Endothelial cell of umbilical vein (primary cell): Measurements from ENCODE around the gene LBHD2. TPM values are rescaled to one million over a fixed set of nuclear protein-coding genes. Genes with fewer than 3 reads are reported as not detected.

ENCODE experiments used
- BruUV-seq: library from RNA; stranded (reverse); fragments of 400-500 nt; replicated peaks from 2 replicates; lab custom pipeline; 2021; lab: Mats Ljungman, UMichigan
- CTCF ChIA-PET: fragments of 300-600, 350-600 bp; sonication (Branson Sonifier 250); formaldehyde crosslinking; loops from one replicate; lab custom pipeline; 2021; ENCODE audit warnings: antibody characterized with exemption, inconsistent platforms; lab: Charles Lee
- POLR2A ChIA-PET: fragments of 300-600, 350-600 bp; sonication (Branson Sonifier 250); formaldehyde crosslinking; loops from one replicate; lab custom pipeline; 2021; ENCODE audit warnings: antibody characterized with exemption, inconsistent platforms; lab: Charles Lee
- DNase-seq: peaks from one replicate; pipeline ENCODE4 v3.0.0-alpha.2; 2011; ENCODE audit warnings: low read depth, low spot score
- FAIRE-seq: peaks from 2 replicates; lab custom pipeline; 2011; peaks lifted over from hg19 to GRCh38; lab: Jason Lieb, UNC
- H2AFZ ChIP-seq: 2 replicates; pipeline ENCODE4 v1.6.0; 2012; ENCODE audit warnings: low read depth, low read length, control low read depth, inconsistent platforms
- H3K27ac ChIP-seq: 2 replicates; pipeline ENCODE4 v1.5.1; 2011; ENCODE audit warnings: low read depth, mild to moderate bottlenecking, control low read depth, low read length, moderate library complexity; ENCODE audit not compliant: insufficient read depth
- H3K27me3 ChIP-seq, 2 experiments: 2 replicates each; pipeline versions ENCODE4 v1.6.0 to v1.6.1; 2011; ENCODE audit warnings: low read length in 2 of 2, mixed read lengths in 1 of 2; ENCODE audit not compliant: control insufficient read depth in 2 of 2, insufficient read depth in 2 of 2
- H3K36me3 ChIP-seq, 2 experiments: 2 replicates in 1 of 2; 3 replicates in 1 of 2; pipeline ENCODE4 v1.5.1; 2011; ENCODE audit warnings: low read length in 2 of 2, mild to moderate bottlenecking in 1 of 2, moderate library complexity in 1 of 2; ENCODE audit not compliant: control insufficient read depth in 2 of 2, insufficient read depth in 2 of 2; ENCODE audit errors: extremely low read depth in 1 of 2
- H3K4me1 ChIP-seq: 3 replicates; pipeline ENCODE4 v1.5.1; 2011; ENCODE audit warnings: mild to moderate bottlenecking, low read length; ENCODE audit not compliant: control insufficient read depth, insufficient read depth; ENCODE audit errors: extremely low read depth
- H3K4me2 ChIP-seq: 2 replicates; pipeline ENCODE4 v1.6.1; 2011; ENCODE audit warnings: low read length, control low read depth, mixed read lengths; ENCODE audit not compliant: insufficient read depth
- H3K4me3 ChIP-seq, 3 experiments: fragments of 200-600 bp in 1 of 3; sonication (generic), shearing (Covaris generic) in 1 of 3; replicated peaks in 1 of 3; 2 replicates each; pipeline ENCODE4 v1.5.1; 2011 to 2016; ENCODE audit warnings: control low read depth in 3 of 3, low read length in 3 of 3, mild to moderate bottlenecking in 2 of 3, inconsistent platforms in 1 of 3, low read depth in 1 of 3, moderate library complexity in 1 of 3; ENCODE audit not compliant: insufficient read depth in 1 of 3
- H3K79me2 ChIP-seq: 2 replicates; pipeline ENCODE4 v1.6.0; 2012; ENCODE audit warnings: low read length, inconsistent platforms; ENCODE audit not compliant: control insufficient read depth, insufficient read depth
- H3K9ac ChIP-seq: replicated peaks from 2 replicates; pipeline ENCODE3; 2011; ENCODE audit warnings: low read length, control low read depth; ENCODE audit not compliant: insufficient read depth; ENCODE audit errors: extremely low read depth
- H3K9me1 ChIP-seq: replicated peaks from 3 replicates; pipeline ENCODE4 v1.6.0; 2011; ENCODE audit warnings: mild to moderate bottlenecking, low read length; ENCODE audit not compliant: control insufficient read depth, insufficient read depth; ENCODE audit errors: extremely low read depth
- H3K9me3 ChIP-seq: replicated peaks from 2 replicates; pipeline ENCODE4 v1.5.1; 2012; ENCODE audit warnings: low read length, inconsistent platforms; ENCODE audit not compliant: control insufficient read depth, insufficient read depth
- H4K20me1 ChIP-seq: replicated peaks from 2 replicates; pipeline ENCODE3; 2011; ENCODE audit warnings: mild to moderate bottlenecking, low read length; ENCODE audit not compliant: control insufficient read depth, insufficient read depth; ENCODE audit errors: extremely low read depth
- EZH2 ChIP-seq: IDR thresholded peaks from 2 replicates; pipeline ENCODE4 v1.6.1; 2012; ENCODE audit warnings: borderline replicate concordance, low read depth, mild to moderate bottlenecking, moderate library complexity, low read length, inconsistent platforms; ENCODE audit not compliant: severe bottlenecking
- FOS ChIP-seq: IDR thresholded peaks from 2 replicates; pipeline ENCODE4 v1.6.1; 2011; ENCODE audit warnings: mild to moderate bottlenecking, low read length, moderate library complexity, borderline replicate concordance; ENCODE audit not compliant: insufficient read depth
- GATA2 ChIP-seq: IDR thresholded peaks from 2 replicates; pipeline ENCODE4 v1.7.0; 2011; ENCODE audit warnings: low read depth, mild to moderate bottlenecking, moderate library complexity, mixed read lengths, low read length; ENCODE audit not compliant: insufficient read length, insufficient read depth
- JUN ChIP-seq: IDR thresholded peaks from 2 replicates; pipeline ENCODE4 v1.6.1; 2011; ENCODE audit warnings: borderline replicate concordance, low read depth; ENCODE audit not compliant: insufficient read length, insufficient read depth
- MYC ChIP-seq: IDR thresholded peaks from one replicate; pipeline ENCODE4 v1.6.1; 2011; ENCODE audit warnings: mild to moderate bottlenecking, low read depth, low read length
- POLR2A ChIP-seq: IDR thresholded peaks from 2 replicates; pipeline ENCODE4 v1.6.1; 2012; ENCODE audit warnings: low read depth, mild to moderate bottlenecking, control low read depth, low read length
- POLR2AphosphoS5 ChIP-seq: IDR thresholded peaks from 2 replicates; pipeline ENCODE4 v1.6.1; 2012; ENCODE audit warnings: low read depth, mild to moderate bottlenecking, control low read depth, low read length, moderate library complexity; ENCODE audit not compliant: insufficient read depth
- dilution Hi-C: fragments of 300-500 bp; cut with MboI; formaldehyde crosslinking; loops from one replicate; pipeline ENCODE4 v1.15.0; 2019; ENCODE audit warnings: low sequenced_read_pairs; ENCODE audit not compliant: extremely low pct_ligation_motif_present
- intact Hi-C: fragments of 100-400 bp; cut with micrococcal nuclease; formaldehyde crosslinking; loops from one replicate; pipeline ENCODE4 v1.10.0; 2022
- polyA plus RNA-seq, 4 experiments: library from polyadenylated mRNA; depleted of rRNA in 3 of 4; stranded (reverse) in 3 of 4; unstranded in 1 of 4; fragments of >200 nt; gene quantifications; 2 replicates each; pipeline versions ENCODE4 v1.2.1 to v1.2.3, GENCODE V29; 2011 to 2012; ENCODE audit warnings: missing spikeins in 1 of 4
- total RNA-seq: library from RNA; stranded (reverse); gene quantifications from 2 replicates; pipeline ENCODE4 v1.2.3, GENCODE V29; 2021
- TF ChIP-seq, protein P1 (sequence below), 2 donors: IDR thresholded peaks; 1 replicate in 1 of 2; 2 replicates in 1 of 2; pipeline ENCODE4 v1.5.1; 2011; ENCODE audit warnings: low read length in 2 of 2, mild to moderate bottlenecking in 2 of 2, moderate library complexity in 2 of 2, control low read depth in 1 of 2, inconsistent platforms in 1 of 2, low read depth in 1 of 2; ENCODE audit not compliant: insufficient read depth in 1 of 2; ENCODE audit errors: extremely low read depth in 1 of 2
- TF ChIP-seq, protein P2 (sequence below): IDR thresholded peaks from 2 replicates; pipeline ENCODE4 v1.6.1; 2011; ENCODE audit not compliant: insufficient read depth, insufficient read length

Gene LBHD2
- total and polyA plus RNA-seq, 2 donors (not counting 3 experiments of a cell fraction or from before 2014, with no cell fraction given): not detected

DNA sequence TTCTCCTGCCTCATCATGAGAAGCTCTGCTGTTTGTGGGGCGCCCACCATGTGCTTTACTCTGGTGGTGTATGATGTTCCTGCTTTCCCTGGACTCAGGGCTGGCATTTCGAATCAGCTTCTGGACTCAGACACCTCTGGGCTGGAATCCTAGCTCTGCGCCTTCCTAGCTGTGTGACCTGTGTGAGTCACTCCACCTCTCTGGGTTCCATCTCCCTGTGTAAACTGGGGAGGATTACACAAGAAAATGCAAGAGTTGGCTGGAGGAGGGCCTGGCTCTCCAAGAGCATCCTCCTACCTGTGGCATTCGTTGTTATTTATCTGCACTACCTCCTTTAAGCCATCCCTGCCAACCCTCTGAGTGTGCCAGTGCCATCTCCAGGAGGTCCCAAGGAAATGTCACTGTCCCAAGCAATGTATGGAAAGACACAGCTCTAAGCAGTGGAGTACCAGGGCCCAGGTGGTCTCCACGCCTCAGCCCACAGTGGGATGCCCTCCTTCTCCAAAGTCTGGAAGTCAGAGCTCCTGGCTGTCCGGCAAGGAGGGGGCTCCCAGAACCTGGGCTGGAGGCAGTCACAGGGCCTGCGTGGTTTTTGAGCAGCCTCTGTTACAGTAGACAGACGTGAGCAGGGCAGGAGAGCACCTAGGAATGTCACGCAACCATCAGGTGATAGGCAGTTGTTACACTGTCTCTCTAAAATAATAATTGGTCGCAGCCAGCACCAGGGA is 32.0 kb downstream of the LBHD2 start:
- no peak for FAIRE-seq
- CTCF ChIA-PET: interaction anchor here (2.6 kb wide), 1 partner anchor 11 kb away, joined by 19 read pairs; no protein-coding TSS in a partner anchor
- POLR2A ChIA-PET: interaction anchor here (0.8 kb wide), 1 partner anchor 218 kb away, joined by 3 read pairs; the partner anchor contains the start of gene EIF5

DNA sequence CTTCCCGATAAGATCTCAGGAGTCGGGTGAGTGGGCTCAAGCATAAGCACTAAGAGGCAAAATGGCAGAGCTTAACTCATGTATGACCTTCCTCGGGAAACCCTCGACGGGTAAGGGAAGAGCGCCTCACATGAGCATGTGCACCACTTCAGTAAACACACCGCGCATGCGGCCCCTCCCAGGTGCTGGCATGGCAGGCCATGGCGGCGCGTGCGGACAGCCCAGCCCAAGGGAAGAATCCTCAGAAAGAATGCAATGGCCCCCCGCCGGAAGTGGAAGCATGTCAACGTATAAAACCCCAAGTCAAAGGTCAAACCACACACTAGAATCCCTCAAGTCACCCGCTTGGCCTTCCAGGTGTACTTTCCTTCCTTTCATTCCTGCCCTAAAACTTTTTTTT is 32.6 kb downstream of the LBHD2 start:
- Histone ChIP-seq H3K9ac (no peak overlapping the region), H3K79me2 (no peaks in the 10 kb centered on the region), H3K27me3 (no peaks in the 10 kb centered on the region), H3K9me3 (no peaks in the 10 kb centered on the region), H3K27ac (no peak overlapping the region), H4K20me1 (no peaks in the 10 kb centered on the region), H2AFZ (no peak overlapping the region), H3K36me3 (no peaks in the 10 kb centered on the region), H3K9me1 (no peaks in the 10 kb centered on the region), H3K4me1 (peaks cover 13% of the 10 kb centered on the region), H3K4me3 (no peak overlapping the region), H3K4me2 (no peak overlapping the region)
- DNase-seq (no peak), FAIRE-seq (no peak)
- TF ChIP-seq GATA2: no peak
- TF ChIP-seq, protein P1, sequence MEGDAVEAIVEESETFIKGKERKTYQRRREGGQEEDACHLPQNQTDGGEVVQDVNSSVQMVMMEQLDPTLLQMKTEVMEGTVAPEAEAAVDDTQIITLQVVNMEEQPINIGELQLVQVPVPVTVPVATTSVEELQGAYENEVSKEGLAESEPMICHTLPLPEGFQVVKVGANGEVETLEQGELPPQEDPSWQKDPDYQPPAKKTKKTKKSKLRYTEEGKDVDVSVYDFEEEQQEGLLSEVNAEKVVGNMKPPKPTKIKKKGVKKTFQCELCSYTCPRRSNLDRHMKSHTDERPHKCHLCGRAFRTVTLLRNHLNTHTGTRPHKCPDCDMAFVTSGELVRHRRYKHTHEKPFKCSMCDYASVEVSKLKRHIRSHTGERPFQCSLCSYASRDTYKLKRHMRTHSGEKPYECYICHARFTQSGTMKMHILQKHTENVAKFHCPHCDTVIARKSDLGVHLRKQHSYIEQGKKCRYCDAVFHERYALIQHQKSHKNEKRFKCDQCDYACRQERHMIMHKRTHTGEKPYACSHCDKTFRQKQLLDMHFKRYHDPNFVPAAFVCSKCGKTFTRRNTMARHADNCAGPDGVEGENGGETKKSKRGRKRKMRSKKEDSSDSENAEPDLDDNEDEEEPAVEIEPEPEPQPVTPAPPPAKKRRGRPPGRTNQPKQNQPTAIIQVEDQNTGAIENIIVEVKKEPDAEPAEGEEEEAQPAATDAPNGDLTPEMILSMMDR (IDR thresholded peaks at IDR 0.05; ENCODE audit: extremely low read depth in 1 of 2, insufficient read depth in 1 of 2, low read depth in 1 of 2, low read length in 2 of 2): no peak
- no peak for TF ChIP-seq JUN
- TF ChIP-seq EZH2: no peak
- TF ChIP-seq, protein P2, sequence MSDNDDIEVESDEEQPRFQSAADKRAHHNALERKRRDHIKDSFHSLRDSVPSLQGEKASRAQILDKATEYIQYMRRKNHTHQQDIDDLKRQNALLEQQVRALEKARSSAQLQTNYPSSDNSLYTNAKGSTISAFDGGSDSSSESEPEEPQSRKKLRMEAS: no peak
- TF ChIP-seq POLR2AphosphoS5: no peak
- intact Hi-C loops (no loop called here), dilution Hi-C loops (no loop called here)
- CTCF ChIA-PET: interaction anchor here (2.6 kb wide), 1 partner anchor 11 kb away, joined by 19 read pairs; no protein-coding TSS in a partner anchor
- BruUV-seq: no TSS peak
- POLR2A ChIA-PET: interaction anchor here (0.8 kb wide), 1 partner anchor 217 kb away, joined by 3 read pairs; the partner anchor contains the start of gene EIF5

More for the DNA sequence above, 32.0 kb downstream of the LBHD2 start:
- Histone ChIP-seq H3K4me1 (peaks cover 7% of the 10 kb centered on the region), H3K27ac (no peak overlapping the region), H3K36me3 (no peaks in the 10 kb centered on the region), H2AFZ (no peak overlapping the region), H4K20me1 (no peaks in the 10 kb centered on the region), H3K4me3 (no peak overlapping the region), H3K4me2 (no peak overlapping the region), H3K79me2 (no peaks in the 10 kb centered on the region), H3K9ac (no peak overlapping the region), H3K9me3 (no peaks in the 10 kb centered on the region), H3K27me3 (no peaks in the 10 kb centered on the region), H3K9me1 (no peaks in the 10 kb centered on the region)
- dilution Hi-C loops: no loop called here
- TF ChIP-seq MYC (no peak), FOS (no peak), POLR2AphosphoS5 (no peak), JUN (no peak), POLR2A (no peak), GATA2 (no peak), EZH2 (no peak)
- TF ChIP-seq, protein P2: no peak
- no peak for DNase-seq
- no TSS peak for BruUV-seq
- intact Hi-C loops: no loop called here
